Hematopoietic multipotent progenitor cell (in vitro differentiated cells): Measurements from ENCODE around the gene ACER3. TPM values are rescaled to one million over a fixed set of nuclear protein-coding genes. Genes with fewer than 3 reads are reported as not detected.
"Not testable (repeated sequence)": the region's sequence is repeated elsewhere in the genome, so short reads cannot be mapped to it uniquely, and the experiment has no call there.

ENCODE experiments used
- DNase-seq, 3 donors: peaks; one replicate each; pipeline ENCODE4 v3.0.0-alpha.2; 2011 to 2015; ENCODE audit warnings: low read depth in 2 of 3, low spot score in 2 of 3
- total RNA-seq: library from RNA; depleted of rRNA; stranded (reverse); fragments of >200 nt; gene quantifications from one replicate; pipeline ENCODE4 v1.2.3, GENCODE V29; 2012

ACER3 gene
- total RNA-seq, 1 donor, result 6.2 TPM

DNA sequence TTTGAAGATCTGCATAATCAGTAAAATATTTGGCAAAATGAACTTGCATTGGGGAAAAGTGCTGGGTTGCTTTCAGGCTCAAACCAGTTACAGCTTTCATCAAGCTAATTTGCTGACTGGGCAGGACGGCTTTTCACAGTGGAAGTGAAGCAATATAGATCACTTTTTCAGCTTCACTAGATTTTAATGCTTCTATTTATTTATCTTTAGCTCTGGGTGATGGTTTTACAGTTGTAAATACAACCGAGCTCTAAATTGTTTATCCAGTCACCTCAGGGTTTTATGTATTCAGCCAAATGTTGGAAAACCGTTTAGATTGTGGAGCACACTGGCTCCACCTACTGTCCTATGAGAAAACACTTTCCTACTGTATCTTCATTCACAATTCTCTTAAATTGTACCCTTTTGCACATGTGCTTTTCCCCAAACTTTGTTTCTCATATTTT is 58.2 kb downstream of the ACER3 start:
- peak; percentile 6 to 81 (median 59) for DNase-seq

GRCh38 chr11:76919467-76919866 is 58.7 kb downstream of the ACER3 start:
- no peak for DNase-seq

DNA sequence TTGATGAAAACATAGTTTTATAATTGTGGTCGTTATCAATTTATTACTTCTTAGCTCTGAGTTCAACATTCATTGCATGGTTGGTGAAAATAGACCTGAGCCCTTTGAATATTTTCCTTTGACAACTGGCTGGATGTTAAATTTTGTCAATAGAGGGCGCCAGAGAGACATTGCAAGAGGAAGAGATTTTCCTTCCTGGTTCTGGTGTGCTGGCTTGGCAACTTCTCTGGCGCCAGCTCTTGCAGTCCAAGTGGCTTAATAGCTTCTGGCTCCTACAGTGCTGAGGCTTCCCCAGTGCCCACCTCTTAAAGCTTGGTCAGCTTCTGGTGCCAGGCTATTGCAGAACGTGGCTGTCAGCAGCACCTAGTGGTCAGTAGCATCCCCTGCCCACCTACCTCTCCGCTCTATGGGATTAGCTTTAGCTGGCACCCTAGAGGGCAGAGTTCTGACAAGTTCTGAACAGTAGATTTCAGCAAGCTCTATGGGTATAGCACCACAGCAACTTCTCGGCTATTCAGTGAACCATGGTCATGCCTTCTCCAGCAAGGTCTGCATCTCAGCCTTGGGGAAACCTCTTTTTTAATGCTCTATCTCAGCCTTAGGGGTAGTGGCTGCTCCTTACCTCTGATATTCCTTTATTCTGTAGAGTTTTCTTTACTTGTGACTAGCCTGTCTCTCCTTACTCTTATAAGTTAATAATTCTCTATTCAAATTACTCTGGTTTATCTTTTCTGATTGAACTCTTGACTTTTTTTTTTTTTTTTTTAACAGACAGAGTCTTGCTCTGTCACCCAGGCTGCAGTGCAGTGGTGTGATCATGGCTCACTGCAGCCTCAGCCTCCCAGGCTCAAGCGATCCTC is 59.4 kb downstream of the ACER3 start:
- peak; percentile 49 to 92 (median 82) for DNase-seq

DNA sequence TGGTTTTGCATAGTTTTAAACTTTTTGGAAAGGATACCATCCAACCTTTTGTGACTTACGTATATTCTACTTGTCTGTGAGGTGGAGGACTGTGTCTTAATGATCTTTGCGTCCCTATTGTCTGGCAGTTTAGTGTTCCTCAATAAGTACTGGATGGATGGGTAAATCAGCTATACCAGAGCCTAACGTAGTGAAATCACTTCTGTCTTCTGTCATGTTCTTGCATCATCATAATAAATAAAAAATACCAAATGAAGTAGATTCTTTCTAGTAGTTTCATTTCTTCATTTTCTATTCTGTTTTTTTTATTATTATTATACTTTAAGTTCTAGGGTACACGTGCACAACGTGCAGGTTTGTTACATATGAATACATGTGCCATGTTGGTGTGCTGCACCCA is 66.4 kb downstream of the ACER3 start:
- DNase-seq, result no peak

DNA sequence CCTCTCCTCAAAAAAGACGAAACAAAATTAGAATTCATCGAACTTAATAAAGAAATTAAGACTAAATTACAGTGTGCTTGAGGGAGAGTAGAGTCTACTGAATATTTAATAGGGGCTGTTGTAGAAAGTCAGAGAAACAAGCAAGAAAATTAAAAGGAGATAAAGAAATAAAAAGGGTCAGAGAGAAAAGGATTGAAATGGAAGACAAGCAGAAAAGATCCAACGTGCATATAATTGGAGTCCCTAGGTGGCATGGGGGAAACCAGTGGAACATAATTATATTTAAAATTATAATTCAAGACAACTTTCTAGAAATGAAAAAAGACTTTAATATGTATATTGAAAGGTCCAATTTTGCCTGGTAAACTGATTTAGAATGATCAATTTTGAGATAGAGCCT is 74.3 kb downstream of the ACER3 start:
- peak in 1 of 3 donors; percentile 28 for DNase-seq

DNA sequence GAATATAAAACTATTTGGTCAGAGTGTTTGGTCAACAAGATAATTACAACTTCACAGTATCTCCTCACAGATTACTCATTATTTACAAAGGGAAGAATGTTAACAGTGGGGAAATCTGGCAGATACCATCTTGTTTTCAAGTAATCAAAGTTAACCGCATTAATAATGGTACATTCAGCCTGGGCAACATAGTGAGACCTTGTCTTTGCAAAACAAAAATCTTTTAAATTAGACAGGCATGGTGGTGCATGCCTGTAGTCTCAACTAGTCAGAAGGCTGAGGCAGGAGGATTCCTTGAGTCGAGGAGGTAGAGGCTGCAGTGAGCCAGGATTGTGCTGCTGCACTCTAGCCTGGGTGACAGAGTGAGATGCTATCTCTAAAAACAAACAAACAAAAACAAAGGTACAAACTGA is 78.5 kb downstream of the ACER3 start:
- DNase-seq, result no peak

- DNase-seq, result peak in 1 of 3 donors; percentile 6
Measured at GRCh38 chr11:76944225-76944624, 83.5 kb downstream of the ACER3 start.

DNA sequence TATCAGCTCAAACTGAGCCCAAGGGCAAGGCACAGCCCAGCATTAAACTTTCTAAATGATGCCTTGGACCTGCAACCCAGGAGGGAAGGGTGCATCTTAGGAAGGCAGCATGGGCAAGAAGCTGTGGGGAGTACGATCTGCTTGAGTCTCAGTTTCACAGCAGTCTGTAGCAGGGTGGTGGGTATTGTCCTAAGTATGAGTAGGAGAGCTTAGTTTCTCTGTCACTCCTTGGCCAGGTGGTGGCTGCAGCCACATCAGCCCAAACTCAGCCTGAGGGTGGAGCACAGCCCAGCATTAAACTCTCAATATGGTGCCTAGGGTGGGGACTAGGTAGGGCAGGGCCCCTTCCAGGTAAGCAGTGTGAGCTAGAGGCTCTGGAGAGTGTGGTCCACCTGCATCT is 85.5 kb downstream of the ACER3 start:
- no peak for DNase-seq

GRCh38 chr11:76947190-76947589 is 86.5 kb downstream of the ACER3 start:
- no peak for DNase-seq

- DNase-seq, result no peak
Measured at GRCh38 chr11:76947800-76948199, 87.1 kb downstream of the ACER3 start.

- DNase-seq, result no peak
Measured at GRCh38 chr11:76955459-76956114, 94.9 kb downstream of the ACER3 start.

DNA sequence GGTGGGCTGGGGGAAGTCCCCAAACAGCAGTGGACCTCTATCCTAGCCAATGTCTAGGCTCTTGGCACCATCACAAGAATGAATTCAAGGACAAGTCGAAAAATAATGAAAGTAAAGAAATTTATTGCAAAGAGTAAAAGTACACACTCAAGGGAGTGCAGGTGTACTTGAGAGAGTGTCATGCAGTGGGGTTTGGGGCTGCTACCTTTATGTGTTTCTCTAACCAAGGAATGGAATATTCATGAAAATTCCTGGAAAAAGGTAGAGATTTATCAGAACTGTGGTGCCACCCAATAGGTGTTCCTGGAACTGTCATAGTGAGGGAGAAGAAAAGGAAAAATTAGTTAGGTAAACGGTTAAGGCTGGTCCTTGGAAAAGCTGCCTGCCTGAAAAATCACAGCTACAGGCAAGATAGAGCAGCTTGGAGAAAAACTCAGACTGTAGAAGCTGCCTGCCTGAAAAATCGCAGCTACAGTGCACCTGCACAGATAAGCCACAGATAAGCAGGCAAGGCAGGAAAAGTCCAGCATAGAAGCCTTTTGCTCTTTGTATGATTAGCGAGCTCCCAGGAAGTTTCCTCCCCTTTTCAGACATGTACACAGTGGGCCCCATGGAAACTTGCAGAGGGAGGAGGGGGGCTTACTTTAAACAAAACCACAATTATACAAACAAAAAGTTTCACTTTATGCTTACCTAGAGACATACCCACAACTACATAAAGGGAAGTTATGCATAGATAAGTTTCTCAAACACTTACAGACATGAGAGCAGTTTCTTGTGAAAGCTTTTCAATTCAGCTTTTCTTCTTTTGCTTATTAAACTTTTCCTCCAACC is 102.1 kb downstream of the ACER3 start:
- DNase-seq, result peak in 2 of 3 donors; percentile 10 to 61

GRCh38 chr11:76963417-76964168 is 102.9 kb downstream of the ACER3 start:
- not testable (repeated sequence) for DNase-seq

DNA sequence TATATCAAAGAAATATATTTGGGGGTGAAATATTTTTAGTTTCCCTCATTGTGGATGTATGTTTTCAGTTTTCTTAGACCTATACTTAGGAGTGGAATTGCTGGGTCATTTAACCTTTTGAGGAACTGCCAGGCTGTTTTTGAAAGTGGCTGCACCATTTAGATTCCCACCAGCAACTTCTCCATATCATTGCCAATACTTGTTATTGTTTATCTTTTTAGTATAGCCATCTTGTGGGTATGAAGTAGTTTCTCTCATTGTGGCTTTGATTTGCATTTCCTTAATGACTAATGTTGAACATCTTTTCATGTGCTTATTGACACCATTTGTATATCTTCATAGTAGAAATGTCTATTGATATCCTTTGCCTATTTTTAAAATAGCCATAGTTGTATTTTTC is 111.3 kb downstream of the ACER3 start:
- DNase-seq, result no peak

DNA sequence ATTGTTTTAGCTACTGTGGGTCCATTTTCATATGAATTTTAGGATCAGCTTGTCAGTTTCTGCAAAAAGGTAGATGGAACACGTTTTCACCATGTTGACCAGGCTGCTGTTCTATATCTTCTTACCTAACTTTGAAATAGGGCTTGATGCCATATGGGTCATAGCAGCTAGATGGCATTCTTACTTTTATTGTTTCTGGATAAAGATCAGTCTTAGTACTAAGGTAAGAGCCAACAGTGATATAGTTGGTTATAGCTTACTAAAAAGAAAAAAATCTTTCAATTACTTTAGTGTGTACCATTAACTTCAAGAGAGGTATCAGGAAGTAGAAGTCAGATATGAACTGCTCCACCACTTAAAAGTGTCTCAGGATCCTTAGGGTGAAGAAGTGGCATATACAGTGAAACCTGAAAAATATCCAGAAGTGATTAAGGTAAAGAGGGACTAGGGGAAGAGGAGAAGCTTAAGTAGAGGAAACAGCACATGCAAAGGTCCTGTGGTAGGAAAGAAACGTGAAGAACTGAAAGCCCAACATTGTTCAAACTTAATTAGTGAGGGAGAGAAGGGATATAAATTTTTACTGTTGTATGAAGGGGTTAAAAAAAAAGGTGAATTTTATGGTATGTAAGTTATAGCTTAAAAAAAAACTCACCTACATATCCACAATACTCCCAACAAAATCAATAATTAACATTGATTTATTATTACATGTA is 113.6 kb downstream of the ACER3 start:
- no peak for DNase-seq

- DNase-seq, result no peak
Measured at GRCh38 chr11:76975513-76975912, 114.8 kb downstream of the ACER3 start.

DNA sequence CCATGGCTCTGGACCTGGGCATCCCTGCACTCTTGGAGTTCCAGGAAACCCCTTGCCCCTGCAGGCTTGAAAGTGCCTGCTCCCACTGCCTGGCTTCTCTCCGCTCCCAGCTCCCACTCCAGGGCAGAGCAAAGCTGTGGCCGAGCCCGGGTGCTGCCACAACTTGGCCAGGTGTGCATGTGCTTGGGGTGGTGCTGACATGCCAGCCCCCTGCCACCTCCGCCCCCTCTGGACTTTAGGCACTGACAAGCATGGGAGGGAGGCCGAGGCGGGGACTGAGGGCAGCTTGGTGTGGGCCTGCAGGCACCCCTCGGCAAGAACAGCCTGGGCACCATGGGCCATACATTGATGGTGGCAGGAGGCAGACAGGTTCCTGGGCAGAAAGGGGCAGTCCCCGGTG is 117.1 kb downstream of the ACER3 start:
- DNase-seq, result no peak

DNA sequence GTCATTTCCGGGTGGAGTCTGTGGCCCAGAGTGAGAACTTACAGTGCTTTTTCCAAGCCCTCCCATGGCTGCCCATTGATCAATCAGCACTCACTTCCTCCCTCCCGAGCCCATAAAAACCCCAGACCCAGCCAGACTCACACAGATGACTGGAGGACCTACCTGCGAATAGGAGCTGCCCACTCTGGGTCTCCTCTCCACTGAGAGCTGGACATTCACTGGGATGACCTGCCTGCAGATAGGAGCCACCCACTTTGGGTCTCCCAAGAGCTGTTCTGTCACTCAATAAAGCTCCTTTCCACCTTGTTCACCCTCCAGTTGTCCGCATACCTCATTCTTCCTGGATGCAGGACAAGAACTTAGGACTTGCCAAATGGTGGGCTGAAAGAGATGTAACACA is 117.5 kb downstream of the ACER3 start:
- DNase-seq, result no peak

DNA sequence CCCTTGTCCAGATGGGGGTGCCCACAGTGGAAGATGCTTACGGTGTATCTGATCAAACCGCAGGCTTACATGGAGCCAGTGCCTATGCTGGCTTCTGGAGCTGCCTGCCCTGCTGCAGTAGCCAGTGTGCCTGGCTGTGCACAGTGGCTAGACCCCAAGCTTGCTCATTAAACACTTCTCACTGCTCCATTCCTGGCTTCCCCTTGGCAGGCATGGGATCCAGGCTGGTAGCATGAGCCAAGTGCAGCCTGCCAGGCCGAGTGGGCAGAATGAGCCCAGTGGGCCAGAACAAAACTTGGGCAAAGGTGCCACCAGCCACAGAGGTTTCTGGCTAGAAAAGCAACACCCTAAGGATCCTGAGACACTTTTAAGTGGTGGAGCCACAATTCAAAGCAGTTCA is 118.1 kb downstream of the ACER3 start:
- no peak for DNase-seq

DNA sequence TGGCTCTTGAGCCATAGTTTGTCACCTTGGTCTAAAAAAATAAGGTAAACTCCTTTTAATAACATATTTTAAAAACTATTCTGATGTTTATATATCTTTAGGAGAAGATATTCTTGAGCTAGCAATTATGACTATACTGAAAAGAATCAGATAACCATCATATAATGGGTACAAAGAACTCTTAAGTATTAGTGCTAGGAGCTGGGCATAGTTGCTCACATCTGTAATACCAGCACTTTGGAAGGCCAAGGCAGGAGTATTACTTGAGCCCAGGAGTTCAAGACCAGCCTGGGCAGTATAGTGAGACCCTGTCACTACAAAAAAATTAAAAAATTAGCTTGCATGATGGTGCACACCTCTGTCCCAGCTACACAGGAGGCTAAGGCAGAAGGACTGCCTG is 119.5 kb downstream of the ACER3 start:
- DNase-seq, result no peak
